Lower lobe of right lung (tissue), 2 donors: ENCODE data around the gene SNX1. TPM values are rescaled to one million over a fixed set of nuclear protein-coding genes. Genes with fewer than 3 reads are reported as not detected.

Experiments used
- ATAC-seq, 2 donors: fragments of 200-7000 bp; cut with Tn5 transposase; one replicate each; pipeline ENCODE4 v1.9.1; 2020 to 2022; ENCODE audit warnings: mild to moderate bottlenecking in 2 of 2, moderate library complexity in 2 of 2
- DNase-seq: peaks from one replicate; pipeline ENCODE4 v3.0.0-alpha.2; 2020
- H3K27ac ChIP-seq: fragments of 200-600 bp; one replicate; pipeline ENCODE4 v1.8.0; 2022
- H3K27me3 ChIP-seq: fragments of 200-600 bp; one replicate; pipeline ENCODE4 v1.8.0; 2022; ENCODE audit warnings: low read depth
- H3K36me3 ChIP-seq: fragments of 200-600 bp; one replicate; pipeline ENCODE4 v1.8.0; 2022; ENCODE audit warnings: mild to moderate bottlenecking
- H3K4me1 ChIP-seq: fragments of 200-600 bp; one replicate; pipeline ENCODE4 v1.8.0; 2022
- H3K4me3 ChIP-seq: fragments of 200-600 bp; one replicate; pipeline ENCODE4 v1.8.0; 2022; ENCODE audit warnings: mild to moderate bottlenecking
- H3K9me3 ChIP-seq: fragments of 200-600 bp; one replicate; pipeline ENCODE4 v1.8.0; 2022
- CTCF ChIP-seq: fragments of 200-600 bp; IDR thresholded peaks from one replicate; pipeline ENCODE4 v1.8.0; 2022; ENCODE audit warnings: antibody characterized with exemption, mild to moderate bottlenecking
- intact Hi-C: fragments of 100-400 bp; cut with DNase I; formaldehyde crosslinking; loops from one replicate; pipeline ENCODE4 v1.11.0; 2022
- total RNA-seq: library from RNA; stranded (reverse); fragmentation: NEBNext Ultra II Directional; extraction: Animal tissue kit (Norgen Biotek cat#: 25700); gene quantifications from one replicate; pipeline ENCODE4 v1.2.1, GENCODE V29; 2021
- donor health status: DM: no; HTN: yes; CAD: no; lungs with severe emphysema.

SNX1 gene
- total RNA-seq, 1 donor from 2014 or later, result 157 TPM

DNA sequence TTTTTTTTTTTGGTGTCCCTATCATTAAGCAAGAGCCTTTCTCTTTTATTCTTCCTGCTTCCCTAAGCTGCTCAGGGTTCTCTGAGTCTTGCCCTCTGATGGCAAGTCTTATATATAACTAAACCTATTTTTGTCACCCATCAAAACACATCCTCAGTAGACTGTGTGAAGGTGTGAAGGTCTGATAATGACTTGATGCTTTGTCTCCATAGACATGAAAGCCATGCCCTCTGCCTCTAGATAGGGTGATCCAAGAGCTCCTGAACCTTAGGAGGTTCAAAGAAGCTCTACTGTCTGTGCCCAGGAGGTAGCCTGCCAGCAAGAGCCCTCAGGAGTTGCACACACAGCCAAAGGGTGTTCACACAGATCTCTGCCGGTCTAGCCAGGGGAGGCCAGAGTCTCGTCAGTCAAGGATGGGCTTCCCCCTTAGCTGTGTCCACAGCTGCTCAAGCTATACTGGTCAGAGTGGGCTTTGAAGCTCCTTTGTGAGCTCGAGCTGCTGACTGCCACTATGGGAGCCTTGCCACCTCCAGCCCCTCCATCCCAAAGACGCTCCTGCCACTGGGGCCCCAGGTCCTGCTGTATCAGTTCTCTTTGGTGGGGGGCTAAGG lies 42.7 kb downstream of the SNX1 start:
- intact Hi-C loops, result no loop called here
- peaks cover 85% of the 10 kb centered on the region for H3K36me3 ChIP-seq
- TF ChIP-seq CTCF, result no peak
- no peak for ATAC-seq
- H3K27me3 ChIP-seq, result no peaks in the 10 kb centered on the region
- no peak overlapping the region for H3K27ac ChIP-seq
- no peaks in the 10 kb centered on the region for H3K9me3 ChIP-seq
- peaks cover 12% of the 10 kb centered on the region for H3K4me1 ChIP-seq
- H3K4me3 ChIP-seq, result no peak overlapping the region
- DNase-seq, result no peak

DNA sequence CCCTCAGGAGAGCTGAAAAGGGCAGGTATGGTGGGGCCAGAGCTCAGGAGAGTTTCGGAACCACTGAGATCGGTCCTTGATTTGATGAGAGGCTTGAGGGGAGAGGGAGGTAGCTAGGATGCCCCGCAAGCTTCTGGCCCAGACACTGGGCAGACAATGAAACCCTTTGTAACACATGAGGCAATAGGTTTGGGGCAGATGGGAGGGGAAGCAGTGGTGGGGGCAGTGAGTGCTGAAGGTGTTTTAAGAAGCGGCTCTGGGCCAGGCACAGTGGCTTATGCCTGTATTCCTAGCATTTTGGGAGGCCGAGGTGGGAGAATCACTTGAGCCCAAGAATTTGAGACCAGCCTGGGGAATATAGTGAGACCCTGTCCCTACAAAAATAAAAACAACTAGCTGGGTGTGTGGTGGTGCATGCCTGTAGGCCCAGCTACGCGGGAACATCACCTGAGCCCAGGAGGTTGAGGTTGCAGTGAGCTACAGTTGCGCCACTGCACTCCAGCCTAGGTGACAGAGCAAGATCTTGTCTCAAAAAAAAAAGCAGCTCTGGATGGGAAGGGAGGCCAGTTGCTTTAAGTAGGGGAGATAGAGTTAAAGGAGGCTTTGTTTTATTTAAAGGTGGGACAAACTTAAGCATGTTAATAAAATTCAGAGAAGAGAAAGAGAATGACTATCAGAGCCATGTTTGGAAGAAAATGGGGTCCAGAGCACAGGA lies 46.2 kb downstream of the SNX1 start:
- Histone ChIP-seq H3K4me3 (no peak overlapping the region), H3K27ac (no peak overlapping the region), H3K36me3 (peaks cover 78% of the 10 kb centered on the region), H3K27me3 (no peaks in the 10 kb centered on the region), H3K9me3 (no peaks in the 10 kb centered on the region), H3K4me1 (no peaks in the 10 kb centered on the region)
- no peak for TF ChIP-seq CTCF
- intact Hi-C loops, result no loop called here
- ATAC-seq, result no peak
- DNase-seq, result no peak

DNA sequence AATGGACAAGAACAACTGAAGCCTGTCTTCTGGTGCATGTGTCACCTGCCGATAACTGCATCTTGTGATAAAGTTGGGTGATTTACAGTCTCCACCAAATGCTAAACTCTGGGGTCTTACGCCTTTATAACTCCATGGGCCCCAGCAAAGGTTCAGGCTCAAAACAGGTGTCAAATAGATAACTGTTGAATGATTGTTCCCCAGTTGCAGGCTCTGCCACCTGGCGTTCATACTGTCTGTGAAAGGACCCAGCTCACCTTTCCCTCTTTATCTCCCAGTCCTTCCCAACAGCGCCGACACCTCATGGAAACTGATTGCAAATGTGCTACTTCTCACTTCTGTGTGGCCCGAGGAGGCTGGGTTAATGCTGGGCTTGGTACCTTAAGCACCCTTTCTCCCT lies 47.5 kb downstream of the SNX1 start:
- Histone ChIP-seq H3K27me3 (no peaks in the 10 kb centered on the region), H3K4me1 (no peaks in the 10 kb centered on the region), H3K9me3 (no peaks in the 10 kb centered on the region), H3K27ac (no peak overlapping the region), H3K36me3 (peaks cover 64% of the 10 kb centered on the region), H3K4me3 (no peak overlapping the region)
- no peak for DNase-seq
- intact Hi-C loops, result no loop called here
- no peak for ATAC-seq
- TF ChIP-seq CTCF, result no peak

DNA sequence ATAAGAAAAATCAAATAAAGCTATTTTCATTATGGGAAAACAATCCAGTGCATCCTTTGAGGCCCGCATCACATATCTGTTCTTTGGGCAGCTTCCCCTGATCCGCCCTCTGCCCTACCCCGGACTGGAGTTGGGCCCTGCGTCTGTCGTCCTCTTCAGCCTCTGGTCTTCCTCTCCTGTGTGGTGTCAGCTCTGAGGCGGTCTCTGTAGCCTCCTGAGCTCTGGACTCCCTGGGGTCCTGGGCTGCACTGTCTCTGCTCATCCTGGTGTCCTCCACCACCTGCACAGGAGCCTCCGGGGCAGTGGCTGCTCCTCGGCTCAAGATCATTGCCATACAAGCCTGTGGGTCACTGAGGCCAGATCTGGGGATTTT lies 48.4 kb downstream of the SNX1 start:
- no peaks in the 10 kb centered on the region for H3K27me3 ChIP-seq
- no peak for TF ChIP-seq CTCF
- H3K27ac ChIP-seq, result no peak overlapping the region
- H3K4me3 ChIP-seq, result no peak overlapping the region
- intact Hi-C loops, result no loop called here
- no peaks in the 10 kb centered on the region for H3K9me3 ChIP-seq
- no peaks in the 10 kb centered on the region for H3K4me1 ChIP-seq
- H3K36me3 ChIP-seq, result peaks cover 58% of the 10 kb centered on the region
- DNase-seq (no peak), ATAC-seq (no peak)

- peak in 1 of 2 donors; percentile 34 for ATAC-seq
- Histone ChIP-seq H3K4me1 (peaks cover 2% of the 10 kb centered on the region), H3K27me3 (no peaks in the 10 kb centered on the region), H3K36me3 (peaks cover 58% of the 10 kb centered on the region), H3K4me3 (no peak overlapping the region), H3K27ac (no peak overlapping the region), H3K9me3 (no peaks in the 10 kb centered on the region)
- no peak for TF ChIP-seq CTCF
- intact Hi-C loops, result no loop called here
- no peak for DNase-seq
Observed at GRCh38 chr15:64144565-64145281, 48.9 kb downstream of the SNX1 start.
